GM21529 (cell line): ENCODE data around the gene C6orf89.
A peak's percentile ranks its signal among the peaks of the same experiment; 100 is the strongest.
"Not testable (repeated sequence)": the region's sequence is repeated elsewhere in the genome, so short reads cannot be mapped to it uniquely, and the experiment has no call there.

ENCODE experiments used
- ATAC-seq: cut with Tn5 transposase; IDR thresholded peaks from one replicate; pipeline ENCODE4 v1.9.1; 2021; ENCODE audit not compliant: unreplicated experiment

The C6orf89 gene

DNA sequence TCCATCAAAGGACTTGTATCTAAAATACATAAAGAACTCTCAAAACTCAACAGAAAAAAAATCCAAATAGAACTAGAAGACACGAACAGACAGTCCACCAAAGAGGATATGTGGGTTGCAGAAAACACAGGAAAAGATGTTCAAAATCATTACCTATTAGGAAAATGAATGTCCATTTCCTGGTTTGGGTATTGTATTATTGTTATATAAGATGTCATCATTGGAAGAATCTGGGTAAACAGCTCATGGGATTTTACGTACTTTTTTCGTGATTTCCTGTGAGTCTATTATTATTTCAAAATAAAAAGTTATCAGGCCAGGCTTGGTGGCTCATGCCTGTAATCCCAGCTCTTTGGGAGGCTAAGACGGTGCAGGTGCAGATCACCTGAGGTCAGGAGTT, 59.5 kb downstream of the C6orf89 start:
- no peak for ATAC-seq

GRCh38 chr6:36946526-36946925, 60.8 kb downstream of the C6orf89 start:
- ATAC-seq: no peak

GRCh38 chr6:36947570-36948351, 62.0 kb downstream of the C6orf89 start:
- no peak for ATAC-seq

- not testable (repeated sequence) for ATAC-seq
These were observed 63.3 kb downstream of the C6orf89 start for GRCh38 chr6:36949076-36949475.

DNA sequence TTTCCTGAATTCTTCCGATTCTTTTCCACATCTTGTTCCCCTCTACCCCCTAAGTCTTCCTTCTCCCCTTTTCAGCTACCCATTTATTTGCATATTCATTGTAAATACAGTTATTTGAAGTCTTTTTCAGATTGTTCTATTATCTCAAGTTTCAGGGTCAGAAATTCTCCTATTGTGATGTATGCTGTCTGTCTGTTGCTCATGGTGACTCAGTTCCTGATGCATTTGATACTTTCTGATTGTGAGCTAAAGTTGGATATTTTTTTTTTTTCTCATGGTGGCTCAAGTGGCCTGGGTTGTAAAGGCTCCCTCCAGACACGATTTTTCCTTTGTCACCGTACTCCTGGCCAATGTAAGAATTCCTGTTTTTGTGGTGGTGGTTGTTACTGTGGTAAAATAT, 63.9 kb downstream of the C6orf89 start:
- ATAC-seq: no peak

DNA sequence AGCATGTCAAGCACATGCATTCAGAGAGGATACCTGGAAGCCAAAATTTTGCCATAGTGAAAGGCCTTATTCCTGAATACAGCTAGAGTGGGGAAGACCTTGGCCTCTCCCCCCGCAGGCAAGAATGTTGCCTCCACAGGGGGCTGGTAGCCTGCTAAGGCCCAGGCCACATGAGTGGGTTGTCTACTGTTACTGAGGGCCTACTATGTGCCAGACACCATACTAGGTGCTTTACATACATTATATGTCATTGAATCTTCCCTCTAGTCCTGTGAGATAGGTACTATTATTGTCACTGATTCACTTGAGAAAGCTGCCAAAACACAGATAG, 68.1 kb downstream of the C6orf89 start:
- ATAC-seq: no peak

DNA sequence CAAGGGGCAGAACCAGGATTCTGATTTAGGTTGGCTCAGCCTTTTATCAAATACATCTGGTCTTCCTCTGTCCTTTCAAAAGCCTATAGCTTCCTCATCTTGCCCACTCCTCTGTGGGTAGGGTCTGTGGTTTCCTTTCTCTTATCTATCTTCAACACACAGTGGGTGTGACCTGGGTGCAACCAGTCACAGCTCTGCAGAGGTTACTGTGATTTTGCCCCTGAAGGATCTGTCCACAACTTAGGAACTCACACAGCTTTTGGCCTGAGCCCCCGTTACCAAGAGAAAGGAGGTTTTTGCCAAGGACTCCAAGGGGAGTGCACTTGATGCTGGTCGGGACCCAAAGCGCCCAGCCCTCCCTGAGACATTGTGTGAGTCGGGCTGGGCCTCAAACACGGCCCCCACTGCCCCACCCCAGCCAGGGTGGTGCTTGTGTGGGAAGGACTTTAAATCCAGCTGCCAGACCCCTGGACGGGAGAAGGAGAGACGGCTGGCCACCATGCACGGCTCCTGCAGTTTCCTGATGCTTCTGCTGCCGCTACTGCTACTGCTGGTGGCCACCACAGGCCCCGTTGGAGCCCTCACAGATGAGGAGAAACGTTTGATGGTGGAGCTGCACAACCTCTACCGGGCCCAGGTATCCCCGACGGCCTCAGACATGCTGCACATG, 68.6 kb downstream of the C6orf89 start, which contains the start of gene PI16:
TSS of gene PI16 (plus strand) at position 477 of the 670 bp plus-strand sequence. CDS start at position 500, 23 bp downstream.
- no peak for ATAC-seq

- ATAC-seq: no peak
These were observed 69.4 kb downstream of the C6orf89 start for GRCh38 chr6:36955136-36955535.

DNA sequence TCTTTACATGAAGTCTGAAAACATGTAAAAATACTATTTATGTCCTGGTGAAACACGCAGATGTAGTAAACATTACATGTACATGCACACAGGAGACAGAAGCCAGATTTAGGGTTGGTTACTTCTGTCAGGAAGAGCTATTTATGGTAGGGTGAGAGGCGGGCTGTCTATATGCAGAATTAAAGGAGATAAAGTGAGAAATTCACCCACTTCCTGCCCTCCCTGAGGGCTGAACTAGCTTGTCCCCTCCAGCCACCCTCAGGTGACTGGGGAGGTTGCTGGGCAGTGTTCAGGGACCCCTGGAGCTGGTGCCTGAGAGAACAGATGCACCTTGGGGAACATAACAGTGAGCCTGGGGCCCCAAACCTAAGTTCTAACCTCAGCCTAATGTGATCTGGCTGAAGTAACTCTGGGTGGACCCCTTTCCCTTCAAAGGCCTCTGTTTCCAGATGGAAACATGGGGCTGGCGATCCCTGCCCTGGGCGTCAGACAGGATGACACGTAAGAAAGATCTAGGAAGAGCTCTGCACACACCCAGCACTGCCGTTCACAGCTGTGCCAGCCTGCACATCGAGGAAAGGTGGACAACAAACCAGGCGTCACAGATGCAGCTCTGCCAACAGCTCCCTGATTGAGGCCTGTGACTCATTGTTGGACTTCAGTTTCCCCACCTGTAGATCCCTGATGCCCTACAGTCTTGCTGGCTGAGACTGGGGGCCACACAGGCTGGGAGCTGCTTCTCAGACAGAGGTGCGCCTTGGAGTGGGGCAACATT, 70.1 kb downstream of the C6orf89 start:
- no peak for ATAC-seq

DNA sequence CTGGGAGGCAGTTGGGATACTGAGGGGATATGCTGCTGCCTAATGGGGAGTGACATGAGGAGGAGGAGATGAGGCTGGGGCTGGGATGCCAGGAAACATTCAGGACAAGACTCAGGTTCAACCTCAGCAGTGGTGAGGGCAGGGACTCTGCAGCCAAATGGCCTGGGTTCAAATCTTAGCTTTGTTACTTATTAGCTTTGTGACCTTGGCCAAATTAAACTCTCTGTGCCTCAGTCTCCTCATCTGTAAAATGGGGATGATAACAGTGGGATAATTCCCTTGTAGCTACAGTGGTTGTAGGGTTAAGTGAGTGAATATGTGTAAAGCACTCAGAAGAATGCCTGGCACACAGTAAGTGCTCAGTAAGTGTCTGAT, 70.7 kb downstream of the C6orf89 start:
- no peak for ATAC-seq

DNA sequence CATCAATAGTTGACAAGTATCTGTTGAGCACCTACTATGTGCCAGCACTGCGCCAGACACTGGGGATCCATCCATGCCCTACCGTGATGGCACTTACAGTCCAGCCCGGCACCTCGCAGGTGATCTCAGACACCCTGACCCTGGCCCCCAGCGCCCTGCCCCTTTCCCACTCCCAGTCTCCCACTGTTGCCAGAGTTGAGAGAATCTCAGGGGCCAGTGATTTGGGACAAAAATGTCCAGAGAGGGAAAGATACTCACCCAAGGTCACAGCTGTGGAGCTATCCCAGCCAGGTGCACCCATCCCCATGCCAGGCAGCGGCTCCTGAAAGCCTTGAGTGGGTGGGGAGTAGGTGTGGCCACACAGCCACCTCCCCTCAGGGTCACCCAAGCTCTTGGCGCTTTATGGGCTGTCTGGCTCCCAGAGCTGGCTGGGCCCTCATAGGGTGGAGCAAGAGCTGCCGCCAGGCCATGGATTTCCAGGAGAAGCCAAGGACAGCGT, 72.1 kb downstream of the C6orf89 start:
- ATAC-seq: no peak

- ATAC-seq: no peak
These were observed 73.2 kb downstream of the C6orf89 start for GRCh38 chr6:36958775-36959554.

DNA sequence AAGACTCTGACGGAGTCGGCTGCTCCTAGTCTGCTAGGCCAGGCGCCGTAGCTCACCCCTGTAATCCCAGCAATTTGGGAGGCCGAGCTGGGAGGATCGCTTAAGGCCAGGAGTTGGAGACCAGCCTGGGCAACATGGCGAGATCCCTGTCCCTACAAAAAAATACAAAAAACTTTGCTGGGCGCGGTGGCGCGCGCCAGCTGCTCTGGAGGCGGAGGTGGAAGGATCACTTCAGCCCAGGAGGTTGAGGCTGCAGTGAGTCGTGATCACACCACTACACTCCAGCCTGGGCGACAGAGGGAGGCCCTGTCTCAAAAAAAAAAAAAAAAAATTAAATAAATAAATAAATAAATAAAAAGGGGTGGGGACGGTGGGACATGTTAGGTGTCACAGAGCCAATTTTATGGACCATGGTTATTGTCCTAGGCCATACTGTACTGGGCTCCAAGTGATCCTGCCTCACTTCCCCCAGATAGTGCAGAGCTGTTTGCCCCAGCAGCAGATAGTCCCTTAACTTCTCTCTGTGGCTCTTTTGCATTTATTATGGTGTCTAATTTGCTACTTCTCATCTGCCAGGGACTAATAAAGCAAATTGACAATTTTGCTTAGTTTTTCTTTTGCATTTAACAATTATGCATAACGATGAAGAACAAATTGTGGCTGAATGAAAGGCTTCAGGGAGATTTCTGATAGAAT, 74.0 kb downstream of the C6orf89 start:
- no peak for ATAC-seq

DNA sequence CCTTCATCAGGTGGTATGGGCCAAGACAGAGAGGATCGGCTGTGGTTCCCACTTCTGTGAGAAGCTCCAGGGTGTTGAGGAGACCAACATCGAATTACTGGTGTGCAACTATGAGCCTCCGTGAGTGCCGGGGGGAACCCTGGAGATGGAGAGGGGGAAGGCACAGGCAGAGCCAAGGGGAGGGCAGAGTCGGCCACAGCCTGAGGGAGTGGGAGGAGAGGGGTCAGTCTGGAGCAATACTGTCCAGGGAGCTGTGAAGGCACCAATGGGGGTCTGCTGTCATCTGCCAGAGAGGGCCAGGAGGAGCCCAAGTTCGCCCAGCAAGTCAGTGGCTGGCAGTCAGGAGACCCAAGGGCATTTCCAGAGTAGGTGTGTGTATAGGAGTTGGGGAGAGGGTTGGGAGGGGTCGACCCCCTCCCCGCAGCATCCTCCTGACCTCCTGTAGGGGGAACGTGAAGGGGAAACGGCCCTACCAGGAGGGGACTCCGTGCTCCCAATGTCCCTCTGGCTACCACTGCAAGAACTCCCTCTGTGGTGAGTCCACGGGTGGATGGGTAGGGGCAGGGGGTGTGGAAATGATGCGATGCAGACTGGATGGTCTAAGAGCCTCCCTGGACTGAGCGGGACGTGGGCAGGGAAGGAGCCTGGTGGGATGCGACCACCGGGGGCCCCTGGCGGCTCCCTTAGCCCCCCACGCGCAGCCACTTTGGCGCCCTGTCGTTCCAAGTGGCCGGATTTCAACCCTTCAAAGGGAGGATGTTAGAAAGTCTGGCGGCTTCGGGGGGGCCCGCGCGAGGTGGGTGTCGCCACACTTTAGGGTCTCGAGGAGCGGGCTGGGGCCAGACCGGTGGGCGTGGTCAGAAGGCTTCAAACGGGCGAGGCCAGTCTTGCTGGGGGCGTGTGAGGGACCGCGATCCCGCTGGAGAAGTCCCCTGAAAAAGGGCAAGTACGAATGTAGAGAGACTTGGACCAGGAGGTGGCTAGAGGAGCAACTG, 76.0 kb downstream of the C6orf89 start:
- no peak for ATAC-seq

- ATAC-seq: no peak
These were observed 77.1 kb downstream of the C6orf89 start for GRCh38 chr6:36962874-36963273.

DNA sequence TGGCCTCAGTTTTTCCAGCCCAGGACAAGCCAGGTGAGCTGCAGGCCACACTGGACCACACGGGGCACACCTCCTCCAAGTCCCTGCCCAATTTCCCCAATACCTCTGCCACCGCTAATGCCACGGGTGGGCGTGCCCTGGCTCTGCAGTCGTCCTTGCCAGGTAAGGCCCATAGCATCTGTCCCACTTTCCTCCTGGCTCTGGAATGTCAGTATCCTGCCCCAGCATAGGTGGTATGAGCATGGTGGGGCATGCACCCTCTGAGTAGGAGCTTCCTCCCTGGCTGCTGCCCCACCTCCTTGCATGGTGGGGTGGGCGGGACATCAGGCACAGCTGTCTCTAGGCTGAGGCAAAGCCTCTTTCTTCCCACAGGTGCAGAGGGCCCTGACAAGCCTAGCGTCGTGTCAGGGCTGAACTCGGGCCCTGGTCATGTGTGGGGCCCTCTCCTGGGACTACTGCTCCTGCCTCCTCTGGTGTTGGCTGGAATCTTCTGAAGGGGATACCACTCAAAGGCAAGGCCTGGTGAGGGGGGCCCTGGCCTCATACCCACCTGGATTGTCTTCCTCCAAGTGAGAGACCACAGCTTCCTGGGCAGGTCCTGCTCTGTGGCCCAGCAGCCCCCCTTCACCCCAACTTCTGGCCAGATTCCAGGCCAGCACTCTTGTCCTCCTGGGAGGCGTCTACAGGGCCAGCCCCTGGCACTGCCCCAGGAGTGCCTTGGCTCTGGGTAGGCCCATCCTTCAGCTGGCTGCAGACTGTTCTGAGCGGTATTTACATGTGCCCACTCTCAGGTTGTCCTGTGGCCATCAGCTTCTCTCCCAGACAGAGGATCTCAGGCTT, 77.9 kb downstream of the C6orf89 start:
- peak; percentile 48 for ATAC-seq

GRCh38 chr6:36964349-36964748, 78.6 kb downstream of the C6orf89 start:
- ATAC-seq: no peak

GRCh38 chr6:36964908-36965307, 79.2 kb downstream of the C6orf89 start:
- no peak for ATAC-seq
